Cardiac fibroblast (primary cell): Measurements from ENCODE around the gene CFAP251.
"Not testable (repeated sequence)": the region's sequence is repeated elsewhere in the genome, so short reads cannot be mapped to it uniquely, and the experiment has no call there.

ENCODE experiments used
- DNase-seq, 2 donors: peaks; one replicate each; pipeline versions ENCODE4 v3.0.0 to v3.0.0-alpha.2; 2010; ENCODE audit warnings: low read depth in 2 of 2
- H3K4me3 ChIP-seq, 2 donors: replicated peaks in 1 of 2; 1 replicate in 1 of 2; 2 replicates in 1 of 2; pipeline ENCODE4 v1.5.1; 2011; ENCODE audit warnings: low read depth in 2 of 2, low read length in 2 of 2, mild to moderate bottlenecking in 2 of 2, moderate library complexity in 1 of 2
- CTCF ChIP-seq: IDR thresholded peaks from one replicate; pipeline ENCODE4 v1.5.1; 2011; ENCODE audit warnings: low read depth, mild to moderate bottlenecking, low read length, inconsistent platforms

Gene CFAP251

GRCh38 chr12:121986489-121987245, 68.3 kb downstream of the CFAP251 start:
- no peak for DNase-seq

GRCh38 chr12:121988519-121988918, 70.1 kb downstream of the CFAP251 start:
- not testable (repeated sequence) for H3K4me3 ChIP-seq, DNase-seq

More at GRCh38 chr12:121986489-121987245, 68.3 kb downstream of the CFAP251 start:
- TF ChIP-seq CTCF: no peak
- H3K4me3 ChIP-seq: no peak overlapping the region

GRCh38 chr12:121989276-121990113, 71.1 kb downstream of the CFAP251 start:
- TF ChIP-seq CTCF: no peak
- H3K4me3 ChIP-seq: no peak overlapping the region
- DNase-seq: no peak

GRCh38 chr12:121990114-121990647, 71.8 kb downstream of the CFAP251 start:
- H3K4me3 ChIP-seq: no peak overlapping the region
- no peak for TF ChIP-seq CTCF
- no peak for DNase-seq

- TF ChIP-seq CTCF: no peak
- DNase-seq: peak in 1 of 2 donors; percentile 4
- no peak overlapping the region for H3K4me3 ChIP-seq
Observed at GRCh38 chr12:121990692-121991603, 72.6 kb downstream of the CFAP251 start.

- TF ChIP-seq CTCF: no peak
- no peak overlapping the region for H3K4me3 ChIP-seq
- peak; percentile 97 to 99 for DNase-seq
Observed at GRCh38 chr12:121992059-121992879, 73.9 kb downstream of the CFAP251 start.
